GM19023 (cell line): ENCODE measurements around the gene ZDHHC8.
A peak's percentile ranks its signal among the peaks of the same experiment; 100 is the strongest.

Experiments
- ATAC-seq: cut with Tn5 transposase; IDR thresholded peaks from one replicate; pipeline ENCODE4 v1.9.1; 2021; ENCODE audit warnings: mild to moderate bottlenecking, moderate library complexity; ENCODE audit not compliant: unreplicated experiment

Gene ZDHHC8

GRCh38 chr22:20131597-20131858 is at the start of gene ZDHHC8:
Gene ZDHHC8, plus strand, starts transcription at chr22:20131804. Its CDS starts 144 bp downstream, at chr22:20131948.
- ATAC-seq, result peak; percentile 53

- ATAC-seq, result no peak
These were observed 48.3 kb upstream of the ZDHHC8 start for GRCh38 chr22:20083157-20083890.

GRCh38 chr22:20083891-20084546 is 47.6 kb upstream of the ZDHHC8 start:
- no peak for ATAC-seq

- no peak for ATAC-seq
These were observed 46.8 kb upstream of the ZDHHC8 start for GRCh38 chr22:20084547-20085413.

GRCh38 chr22:20085651-20086050 is 46.0 kb upstream of the ZDHHC8 start:
- ATAC-seq, result no peak

- ATAC-seq, result no peak
These were observed 45.5 kb upstream of the ZDHHC8 start for GRCh38 chr22:20086101-20086599.

GRCh38 chr22:20086763-20087162 is 44.8 kb upstream of the ZDHHC8 start:
- ATAC-seq, result no peak

GRCh38 chr22:20087319-20088262 is 44.0 kb upstream of the ZDHHC8 start:
- ATAC-seq, result no peak

GRCh38 chr22:20088263-20088648 is 43.3 kb upstream of the ZDHHC8 start:
- no peak for ATAC-seq

- no peak for ATAC-seq
These were observed 42.2 kb upstream of the ZDHHC8 start for GRCh38 chr22:20089226-20089976.

- no peak for ATAC-seq
These were observed 41.5 kb upstream of the ZDHHC8 start for GRCh38 chr22:20089977-20090729.

- ATAC-seq, result no peak
These were observed 40.8 kb upstream of the ZDHHC8 start for GRCh38 chr22:20090730-20091240.

- no peak for ATAC-seq
These were observed 39.7 kb upstream of the ZDHHC8 start for GRCh38 chr22:20091690-20092476.

- ATAC-seq, result no peak
These were observed 39.1 kb upstream of the ZDHHC8 start for GRCh38 chr22:20092477-20092854.

GRCh38 chr22:20093418-20094196 is 38.0 kb upstream of the ZDHHC8 start:
- no peak for ATAC-seq

GRCh38 chr22:20094197-20094807 is 37.3 kb upstream of the ZDHHC8 start:
- ATAC-seq, result no peak

- no peak for ATAC-seq
These were observed 36.1 kb upstream of the ZDHHC8 start for GRCh38 chr22:20095521-20095920.
